ENCODE measurements around the gene MOV10.

Gene MOV10

DNA sequence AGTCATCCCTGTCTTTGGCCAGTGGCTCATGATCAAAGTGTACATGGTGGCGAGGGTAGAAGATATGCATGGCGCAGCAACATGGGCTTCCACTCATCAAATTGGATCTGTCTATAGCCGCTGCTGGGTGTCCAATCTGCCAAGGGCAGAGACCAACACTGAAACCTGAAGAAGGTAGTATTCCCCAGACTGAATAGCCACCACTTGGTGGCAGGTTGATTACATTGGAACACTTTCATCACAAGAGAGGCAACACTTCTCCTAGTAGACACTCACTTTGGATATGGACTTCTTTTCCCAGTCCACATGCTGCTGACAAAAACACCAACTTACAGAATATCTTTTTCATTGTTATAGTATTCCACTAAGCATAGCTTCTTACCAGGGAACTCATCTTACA, 63.1 kb downstream of the MOV10 start:
- no peak for DNase-seq (ENCODE audit: low read depth in 1 of 2, low spot score in 1 of 2)
- Histone ChIP-seq H3K4me3 (replicated peaks; ENCODE audit: insufficient read depth, low read length) (no peak overlapping the region), H3K27ac (replicated peaks) (no peak overlapping the region), H3K27me3 (ENCODE audit: insufficient read depth, poor library complexity, severe bottlenecking) (no peaks in the 10 kb centered on the region)
- TF ChIP-seq SPI1 (IDR thresholded peaks at IDR 0.05; ENCODE audit: borderline replicate concordance, low read depth) (no peak), CTCF (IDR thresholded peaks at IDR 0.05; ENCODE audit: insufficient read depth, low read length) (no peak), POLR2AphosphoS5 (IDR thresholded peaks at IDR 0.05; ENCODE audit: low read depth) (no peak), GABPA (IDR thresholded peaks at IDR 0.05; ENCODE audit: low read depth) (no peak)
- TF ChIP-seq, protein P1, sequence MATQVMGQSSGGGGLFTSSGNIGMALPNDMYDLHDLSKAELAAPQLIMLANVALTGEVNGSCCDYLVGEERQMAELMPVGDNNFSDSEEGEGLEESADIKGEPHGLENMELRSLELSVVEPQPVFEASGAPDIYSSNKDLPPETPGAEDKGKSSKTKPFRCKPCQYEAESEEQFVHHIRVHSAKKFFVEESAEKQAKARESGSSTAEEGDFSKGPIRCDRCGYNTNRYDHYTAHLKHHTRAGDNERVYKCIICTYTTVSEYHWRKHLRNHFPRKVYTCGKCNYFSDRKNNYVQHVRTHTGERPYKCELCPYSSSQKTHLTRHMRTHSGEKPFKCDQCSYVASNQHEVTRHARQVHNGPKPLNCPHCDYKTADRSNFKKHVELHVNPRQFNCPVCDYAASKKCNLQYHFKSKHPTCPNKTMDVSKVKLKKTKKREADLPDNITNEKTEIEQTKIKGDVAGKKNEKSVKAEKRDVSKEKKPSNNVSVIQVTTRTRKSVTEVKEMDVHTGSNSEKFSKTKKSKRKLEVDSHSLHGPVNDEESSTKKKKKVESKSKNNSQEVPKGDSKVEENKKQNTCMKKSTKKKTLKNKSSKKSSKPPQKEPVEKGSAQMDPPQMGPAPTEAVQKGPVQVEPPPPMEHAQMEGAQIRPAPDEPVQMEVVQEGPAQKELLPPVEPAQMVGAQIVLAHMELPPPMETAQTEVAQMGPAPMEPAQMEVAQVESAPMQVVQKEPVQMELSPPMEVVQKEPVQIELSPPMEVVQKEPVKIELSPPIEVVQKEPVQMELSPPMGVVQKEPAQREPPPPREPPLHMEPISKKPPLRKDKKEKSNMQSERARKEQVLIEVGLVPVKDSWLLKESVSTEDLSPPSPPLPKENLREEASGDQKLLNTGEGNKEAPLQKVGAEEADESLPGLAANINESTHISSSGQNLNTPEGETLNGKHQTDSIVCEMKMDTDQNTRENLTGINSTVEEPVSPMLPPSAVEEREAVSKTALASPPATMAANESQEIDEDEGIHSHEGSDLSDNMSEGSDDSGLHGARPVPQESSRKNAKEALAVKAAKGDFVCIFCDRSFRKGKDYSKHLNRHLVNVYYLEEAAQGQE (IDR thresholded peaks at IDR 0.05; ENCODE audit: insufficient replicate concordance, low read depth) = no peak

GRCh38 chr1:112743174-112744008, 68.9 kb downstream of the MOV10 start:
- no peak for DNase-seq (ENCODE audit: low read depth in 1 of 2, low spot score in 1 of 2)
- no peak overlapping the region for H3K4me3 ChIP-seq (replicated peaks; ENCODE audit: insufficient read depth, low read length)
- H3K27ac ChIP-seq (replicated peaks) = no peak overlapping the region
- TF ChIP-seq, protein P1 (IDR thresholded peaks at IDR 0.05; ENCODE audit: insufficient replicate concordance, low read depth) = no peak
- no peak for TF ChIP-seq SPI1 (IDR thresholded peaks at IDR 0.05; ENCODE audit: borderline replicate concordance, low read depth)
- TF ChIP-seq GABPA (IDR thresholded peaks at IDR 0.05; ENCODE audit: low read depth) = no peak
- no peak for TF ChIP-seq CTCF (IDR thresholded peaks at IDR 0.05; ENCODE audit: insufficient read depth, low read length)
- no peak for TF ChIP-seq POLR2AphosphoS5 (IDR thresholded peaks at IDR 0.05; ENCODE audit: low read depth)
- H3K27me3 ChIP-seq (ENCODE audit: insufficient read depth, poor library complexity, severe bottlenecking) = peaks cover 19% of the 10 kb centered on the region

DNA sequence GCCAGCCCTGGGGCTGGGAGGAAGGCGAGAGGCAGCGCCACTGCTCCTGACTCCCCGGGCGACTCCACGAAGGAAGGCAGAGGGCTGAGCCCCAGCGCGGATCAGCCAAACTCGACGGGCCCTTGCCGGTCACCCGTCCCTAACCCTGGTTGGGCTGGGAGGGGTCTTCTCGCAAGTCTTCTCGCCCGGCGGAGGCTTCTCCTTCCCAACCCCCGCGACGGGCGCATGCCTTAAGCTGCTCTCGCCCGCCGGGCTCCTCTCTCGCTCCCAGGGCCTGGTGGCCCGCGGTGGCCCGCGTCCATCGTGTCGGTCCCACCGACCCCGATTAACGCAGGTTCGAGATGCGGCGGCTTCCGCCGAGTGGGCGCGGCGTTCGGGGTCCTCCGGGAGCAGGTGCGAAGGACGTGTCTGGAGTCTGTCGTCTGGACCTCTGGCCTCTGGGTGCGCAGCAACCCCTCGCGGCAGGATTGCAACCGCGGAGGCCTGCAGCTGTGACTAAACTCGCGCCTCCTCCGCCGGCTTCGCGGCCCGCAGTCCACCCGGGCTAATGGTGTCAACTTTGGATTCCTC, 69.6 kb downstream of the MOV10 start:
- no peak for DNase-seq (ENCODE audit: low read depth in 1 of 2, low spot score in 1 of 2)
- Histone ChIP-seq H3K4me3 (replicated peaks; ENCODE audit: insufficient read depth, low read length) (no peak overlapping the region), H3K27me3 (ENCODE audit: insufficient read depth, poor library complexity, severe bottlenecking) (peaks cover 19% of the 10 kb centered on the region), H3K27ac (replicated peaks) (no peak overlapping the region)
- TF ChIP-seq POLR2AphosphoS5 (IDR thresholded peaks at IDR 0.05; ENCODE audit: low read depth) (no peak), SPI1 (IDR thresholded peaks at IDR 0.05; ENCODE audit: borderline replicate concordance, low read depth) (no peak), CTCF (IDR thresholded peaks at IDR 0.05; ENCODE audit: insufficient read depth, low read length) (no peak), GABPA (IDR thresholded peaks at IDR 0.05; ENCODE audit: low read depth) (no peak)
- TF ChIP-seq, protein P1 (IDR thresholded peaks at IDR 0.05; ENCODE audit: insufficient replicate concordance, low read depth) = no peak

Data from HL-60 (cell line).